ENCODE results near the gene TPO. TPM values are rescaled to one million over a fixed set of nuclear protein-coding genes. Genes with fewer than 3 reads are reported as not detected.

The TPO gene
- total RNA-seq, 1 experiment from 2014 or later, result not detected

DNA sequence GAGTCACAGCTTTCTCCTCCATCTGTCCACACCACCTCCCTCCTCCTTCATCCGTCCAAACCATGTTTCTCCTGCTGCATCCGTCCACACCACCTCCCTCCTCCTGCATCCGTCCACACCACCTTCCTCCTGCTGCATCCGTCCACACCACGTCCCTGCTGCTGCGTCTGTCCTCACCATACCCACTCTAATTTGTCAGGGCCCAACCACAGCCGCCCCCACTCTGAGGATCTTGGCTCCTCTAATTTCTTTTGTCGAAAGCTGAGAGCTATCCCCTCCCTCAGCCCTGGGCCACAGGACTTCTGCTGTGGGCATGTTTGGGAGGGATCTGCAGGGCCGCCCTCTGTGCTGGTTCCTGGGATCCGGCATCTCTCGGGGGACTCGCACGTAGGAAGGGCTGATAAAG is 67.4 kb downstream of the TPO start:
- no peaks in the 10 kb centered on the region; the same call in 1 of the 2 replicates for H3K4me1 ChIP-seq (ENCODE audit: insufficient read depth, low read length)
- H3T11ph ChIP-seq (ENCODE audit: low read length), result no peak overlapping the region
- no peaks in the 10 kb centered on the region for H3K9me3 ChIP-seq (ENCODE audit: control insufficient read depth, low read depth, low read length)
- Mint-ChIP-seq H3K4me3 (no peak overlapping the region; a peak in 1 of 5 replicates), H3K27me3 (ENCODE audit: low read depth) (no peaks in the 10 kb centered on the region; the same call in none of the 2 replicates), H3K4me1 (no peaks in the 10 kb centered on the region), H3K27ac (no peak overlapping the region; a peak in 1 of 7 replicates), H3K36me3 (ENCODE audit: insufficient read depth in 1 of 3, low read depth in 3 of 3) (peaks cover 0 to 8% (median 5%) of the 10 kb centered on the region in 3 experiments; a peak in 6 of 7 replicates), H3K9me3 (peaks cover 0 to 5% of the 10 kb centered on the region in 2 experiments; a peak in 2 of 5 replicates)
- TF ChIP-seq, protein P1, sequence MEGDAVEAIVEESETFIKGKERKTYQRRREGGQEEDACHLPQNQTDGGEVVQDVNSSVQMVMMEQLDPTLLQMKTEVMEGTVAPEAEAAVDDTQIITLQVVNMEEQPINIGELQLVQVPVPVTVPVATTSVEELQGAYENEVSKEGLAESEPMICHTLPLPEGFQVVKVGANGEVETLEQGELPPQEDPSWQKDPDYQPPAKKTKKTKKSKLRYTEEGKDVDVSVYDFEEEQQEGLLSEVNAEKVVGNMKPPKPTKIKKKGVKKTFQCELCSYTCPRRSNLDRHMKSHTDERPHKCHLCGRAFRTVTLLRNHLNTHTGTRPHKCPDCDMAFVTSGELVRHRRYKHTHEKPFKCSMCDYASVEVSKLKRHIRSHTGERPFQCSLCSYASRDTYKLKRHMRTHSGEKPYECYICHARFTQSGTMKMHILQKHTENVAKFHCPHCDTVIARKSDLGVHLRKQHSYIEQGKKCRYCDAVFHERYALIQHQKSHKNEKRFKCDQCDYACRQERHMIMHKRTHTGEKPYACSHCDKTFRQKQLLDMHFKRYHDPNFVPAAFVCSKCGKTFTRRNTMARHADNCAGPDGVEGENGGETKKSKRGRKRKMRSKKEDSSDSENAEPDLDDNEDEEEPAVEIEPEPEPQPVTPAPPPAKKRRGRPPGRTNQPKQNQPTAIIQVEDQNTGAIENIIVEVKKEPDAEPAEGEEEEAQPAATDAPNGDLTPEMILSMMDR (conservative IDR thresholded peaks at IDR 0.05), result no peak
- no peak overlapping the region for H3K23ac ChIP-seq (ENCODE audit: insufficient read length, low read depth, low read length)
- no peak overlapping the region for H3K4me2 ChIP-seq (ENCODE audit: insufficient read depth, insufficient read length, low read length)
- H4K20me1 ChIP-seq (ENCODE audit: control insufficient read depth, insufficient read depth, insufficient read length), result no peaks in the 10 kb centered on the region
- H2BK5ac ChIP-seq (ENCODE audit: insufficient read length, low read length), result no peak overlapping the region
- no peaks in the 10 kb centered on the region for H3K27me3 ChIP-seq (ENCODE audit: insufficient read depth, low read length)
- H4K5ac ChIP-seq (ENCODE audit: insufficient read length, low read depth, low read length), result no peak overlapping the region
- H4K8ac ChIP-seq (replicated peaks; ENCODE audit: insufficient read length, low read depth, low read length), result no peak overlapping the region
- DNase-seq, result no peak
- no peaks in the 10 kb centered on the region for H3K79me2 ChIP-seq (ENCODE audit: insufficient read depth, low read length)
- H3K14ac ChIP-seq (ENCODE audit: insufficient read depth, low read length), result no peak overlapping the region
- H2BK12ac ChIP-seq (ENCODE audit: insufficient read length, low read depth, low read length), result no peak overlapping the region
- no CpG with 5 or more reads among the region's 13 CpGs for WGBS (ENCODE audit: extremely low coverage, insufficient read length, low lambda C conversion rate)
- H3K27ac ChIP-seq (ENCODE audit: insufficient read length, low read depth, low read length), result no peak overlapping the region
- no peak overlapping the region for H3K9ac ChIP-seq (ENCODE audit: extremely low read depth, insufficient read length, low read length)
- no peak overlapping the region for H2BK120ac ChIP-seq (ENCODE audit: low read depth, low read length, poor library complexity, severe bottlenecking)
- H3K18ac ChIP-seq (ENCODE audit: insufficient read length, low read depth, low read length), result peak overlapping the region; percentile 0
- no peaks in the 10 kb centered on the region for H3K79me1 ChIP-seq (ENCODE audit: insufficient read depth, low read depth, low read length, poor library complexity, severe bottlenecking)
- no peak overlapping the region for H4K91ac ChIP-seq (ENCODE audit: insufficient read length, low read depth, low read length)
- no peaks in the 10 kb centered on the region for H3K23me2 ChIP-seq (ENCODE audit: insufficient read length, low read depth, low read length, poor library complexity, severe bottlenecking)
- H2BK15ac ChIP-seq (ENCODE audit: low read depth, low read length), result no peak overlapping the region
- no peak overlapping the region for H2BK20ac ChIP-seq (ENCODE audit: low read depth, low read length, poor library complexity, severe bottlenecking)
- H3K56ac ChIP-seq (ENCODE audit: insufficient read length, low read depth, low read length), result no peak overlapping the region
- no peak overlapping the region for H2AK5ac ChIP-seq (ENCODE audit: insufficient read length, low read length)
- H2AFZ ChIP-seq (ENCODE audit: low read length), result no peak overlapping the region
- no peak overlapping the region for H3K4ac ChIP-seq (ENCODE audit: low read depth, low read length)

All from H9 (cell line).